Epithelial cell of proximal tubule (primary cell): ENCODE data around the gene TNN. TPM values are rescaled to one million over a fixed set of nuclear protein-coding genes. Genes with fewer than 3 reads are reported as not detected.

ENCODE experiments used
- DNase-seq: peaks from one replicate; pipeline ENCODE4 v3.0.0-alpha.2; 2011; ENCODE audit warnings: low read depth
- H3K4me3 ChIP-seq: 2 replicates; pipeline ENCODE4 v1.5.1; 2011; ENCODE audit warnings: low read depth, mild to moderate bottlenecking, low read length
- total RNA-seq: library from RNA; depleted of rRNA; stranded (reverse); fragments of >200 nt; gene quantifications from 2 replicates; pipeline ENCODE4 v1.2.3, GENCODE V29; 2015
- TF ChIP-seq, protein P1 (sequence below): conservative IDR thresholded peaks from 2 replicates; pipeline ENCODE4 v1.5.1; 2012; ENCODE audit warnings: low read depth, mild to moderate bottlenecking, low read length

TNN gene
- total RNA-seq, 1 donor from 2014 or later, result not detected

DNA sequence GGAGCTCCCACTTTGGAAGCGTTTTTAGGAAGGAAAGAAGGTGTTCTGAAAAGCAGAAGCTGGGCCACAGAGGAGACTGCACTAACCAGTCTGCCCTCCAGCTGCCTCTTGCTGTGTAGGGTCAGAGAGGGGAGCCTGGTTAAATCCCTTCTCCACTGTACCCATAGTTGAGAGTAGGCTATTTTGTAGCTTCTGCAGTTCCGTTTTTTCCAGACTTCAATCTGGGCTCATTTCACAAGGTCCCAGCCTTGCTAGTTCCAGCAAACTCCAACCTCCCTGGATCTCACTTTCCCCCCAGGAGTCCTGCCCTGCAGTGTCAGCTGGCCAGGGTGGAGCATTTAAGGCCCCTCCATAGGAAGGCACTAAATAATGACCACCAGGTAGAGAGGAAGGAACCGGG lies 11.0 kb downstream of the TNN start:
- H3K4me3 ChIP-seq, result no peak overlapping the region
- TF ChIP-seq, protein P1, sequence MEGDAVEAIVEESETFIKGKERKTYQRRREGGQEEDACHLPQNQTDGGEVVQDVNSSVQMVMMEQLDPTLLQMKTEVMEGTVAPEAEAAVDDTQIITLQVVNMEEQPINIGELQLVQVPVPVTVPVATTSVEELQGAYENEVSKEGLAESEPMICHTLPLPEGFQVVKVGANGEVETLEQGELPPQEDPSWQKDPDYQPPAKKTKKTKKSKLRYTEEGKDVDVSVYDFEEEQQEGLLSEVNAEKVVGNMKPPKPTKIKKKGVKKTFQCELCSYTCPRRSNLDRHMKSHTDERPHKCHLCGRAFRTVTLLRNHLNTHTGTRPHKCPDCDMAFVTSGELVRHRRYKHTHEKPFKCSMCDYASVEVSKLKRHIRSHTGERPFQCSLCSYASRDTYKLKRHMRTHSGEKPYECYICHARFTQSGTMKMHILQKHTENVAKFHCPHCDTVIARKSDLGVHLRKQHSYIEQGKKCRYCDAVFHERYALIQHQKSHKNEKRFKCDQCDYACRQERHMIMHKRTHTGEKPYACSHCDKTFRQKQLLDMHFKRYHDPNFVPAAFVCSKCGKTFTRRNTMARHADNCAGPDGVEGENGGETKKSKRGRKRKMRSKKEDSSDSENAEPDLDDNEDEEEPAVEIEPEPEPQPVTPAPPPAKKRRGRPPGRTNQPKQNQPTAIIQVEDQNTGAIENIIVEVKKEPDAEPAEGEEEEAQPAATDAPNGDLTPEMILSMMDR, result no peak
- no peak for DNase-seq

DNA sequence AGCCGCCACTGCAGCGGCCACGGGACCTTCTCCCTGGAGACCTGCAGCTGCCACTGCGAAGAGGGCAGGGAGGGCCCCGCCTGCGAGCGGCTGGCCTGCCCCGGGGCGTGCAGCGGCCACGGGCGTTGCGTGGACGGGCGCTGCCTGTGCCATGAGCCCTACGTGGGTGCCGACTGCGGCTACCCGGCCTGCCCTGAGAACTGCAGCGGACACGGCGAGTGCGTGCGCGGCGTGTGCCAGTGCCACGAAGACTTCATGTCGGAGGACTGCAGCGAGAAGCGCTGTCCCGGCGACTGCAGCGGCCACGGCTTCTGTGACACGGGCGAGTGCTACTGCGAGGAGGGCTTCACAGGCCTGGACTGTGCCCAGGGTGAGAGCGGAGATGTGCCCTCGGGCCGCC lies 11.7 kb downstream of the TNN start:
- no peak for DNase-seq
- TF ChIP-seq, protein P1, result no peak
- no peak overlapping the region for H3K4me3 ChIP-seq

DNA sequence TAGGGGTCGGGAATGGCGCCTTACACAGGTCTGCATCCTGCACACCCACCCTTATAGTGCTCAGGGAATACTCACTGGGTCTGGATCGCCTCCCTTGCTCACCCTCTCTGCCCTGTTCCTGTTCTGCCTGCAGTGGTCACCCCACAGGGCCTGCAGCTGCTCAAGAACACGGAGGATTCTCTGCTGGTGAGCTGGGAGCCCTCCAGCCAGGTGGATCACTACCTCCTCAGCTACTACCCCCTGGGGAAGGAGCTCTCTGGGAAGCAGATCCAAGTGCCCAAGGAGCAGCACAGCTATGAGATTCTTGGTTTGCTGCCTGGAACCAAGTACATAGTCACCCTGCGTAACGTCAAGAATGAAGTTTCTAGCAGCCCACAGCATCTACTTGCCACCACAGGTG lies 12.4 kb downstream of the TNN start:
- H3K4me3 ChIP-seq, result no peak overlapping the region

DNA sequence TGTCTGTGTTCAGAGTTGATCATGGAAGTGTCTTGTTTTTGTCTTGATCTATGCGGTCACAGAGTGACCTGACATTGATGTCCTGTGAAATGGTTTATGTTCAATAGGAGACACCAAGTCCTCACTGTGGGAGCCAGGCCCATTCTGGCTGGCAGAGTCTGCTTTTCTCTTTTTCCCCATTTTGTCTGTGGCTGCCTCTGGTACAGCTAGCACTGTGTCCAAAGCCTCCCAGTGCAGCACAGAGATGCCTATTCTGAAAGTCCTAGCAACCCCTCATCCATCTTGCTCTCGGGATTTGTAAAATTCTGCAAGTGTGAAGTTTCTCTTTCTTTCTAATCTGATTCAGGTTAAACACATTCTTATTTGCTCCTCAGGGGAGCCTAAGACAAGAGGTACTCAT lies 14.3 kb downstream of the TNN start:
- TF ChIP-seq, protein P1, result no peak
- no peak for DNase-seq
- no peak overlapping the region for H3K4me3 ChIP-seq

More for the DNA sequence above, 12.4 kb downstream of the TNN start:
- TF ChIP-seq, protein P1, result no peak
- DNase-seq, result no peak

DNA sequence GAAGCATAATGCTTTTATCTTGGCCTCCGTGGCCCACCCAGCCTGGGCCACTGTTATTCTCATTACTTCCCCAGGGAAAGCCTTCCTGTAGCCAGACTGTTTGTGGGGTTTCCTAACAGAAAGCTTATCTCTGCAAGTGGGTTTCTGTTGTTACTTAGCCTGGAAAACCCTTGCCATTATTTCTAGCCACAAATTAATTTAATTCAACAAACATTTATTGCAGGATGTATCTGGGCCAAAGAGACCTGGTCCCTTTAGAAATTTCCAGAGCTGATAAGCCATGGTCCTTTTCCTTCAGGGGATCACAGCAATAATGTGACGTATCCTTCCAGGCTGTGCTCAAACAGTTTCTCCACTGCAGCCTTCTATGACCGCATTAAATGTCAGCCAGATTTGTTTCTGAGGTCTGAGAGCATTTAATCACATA lies 20.9 kb downstream of the TNN start:
- DNase-seq, result no peak
- TF ChIP-seq, protein P1, result no peak
- H3K4me3 ChIP-seq, result no peak overlapping the region

DNA sequence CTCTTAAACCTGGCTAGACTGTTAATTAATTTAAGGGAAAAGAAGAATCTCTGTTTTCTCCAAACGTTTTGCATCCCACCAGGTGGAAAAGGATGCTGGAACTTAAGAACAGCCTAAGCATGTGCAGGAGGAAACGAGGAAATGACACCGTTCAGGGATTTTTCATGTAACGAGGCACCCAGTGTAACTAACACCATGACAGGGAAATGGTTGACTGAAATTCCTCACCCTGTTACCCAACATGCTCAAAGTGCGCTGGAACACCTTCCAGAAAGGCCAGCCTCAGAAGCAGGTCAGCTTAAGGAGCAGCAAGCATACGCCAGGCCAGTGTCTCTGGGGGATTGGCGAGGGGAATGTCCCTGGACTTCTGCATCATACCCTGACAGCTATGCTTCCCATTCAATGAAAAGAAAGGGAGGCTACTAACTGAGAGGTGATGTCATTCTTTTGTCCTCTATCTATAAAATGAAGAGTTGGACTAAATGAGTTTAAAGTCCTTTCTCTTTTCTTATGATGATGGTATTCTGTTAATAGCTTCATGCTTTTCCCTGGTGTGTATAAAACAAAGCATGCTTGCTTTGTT lies 21.6 kb downstream of the TNN start:
- no peak for DNase-seq
- no peak overlapping the region for H3K4me3 ChIP-seq
- TF ChIP-seq, protein P1, result no peak

DNA sequence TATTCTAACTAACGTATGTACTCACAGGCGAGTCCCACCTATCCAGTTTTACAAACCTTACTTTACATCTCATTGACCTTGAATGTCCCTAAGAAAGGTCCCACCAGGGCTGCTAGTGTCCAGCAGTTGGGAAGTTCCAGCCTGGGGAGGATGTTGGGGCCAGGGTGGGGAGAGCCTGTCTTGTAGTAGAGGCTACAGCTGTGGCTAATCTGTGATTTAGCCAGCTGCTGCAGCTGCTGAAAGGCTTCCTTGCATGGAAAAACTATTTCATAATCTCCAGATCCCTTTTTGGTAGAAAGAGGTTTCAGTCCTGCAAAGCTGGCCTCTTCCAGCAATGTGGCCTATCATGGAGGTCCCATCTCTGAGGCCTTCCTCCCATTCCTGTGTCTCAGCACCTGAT lies 23.1 kb downstream of the TNN start:
- no peak overlapping the region for H3K4me3 ChIP-seq
- DNase-seq, result no peak
- TF ChIP-seq, protein P1, result no peak
